ENCODE measurements around the gene DAZ4. TPM values are rescaled to one million over a fixed set of nuclear protein-coding genes. Genes with fewer than 3 reads are reported as not detected.
"Not testable (repeated sequence)": the region's sequence is repeated elsewhere in the genome, so short reads cannot be mapped to it uniquely, and the experiment has no call there.

The DAZ4 gene
- polyA plus RNA-seq (ENCODE audit: insufficient read length in 4 of 4), result under 1 TPM in 1 of 4 donors, not detected in 3; 0.07 TPM

- not testable (repeated sequence) for DNase-seq (ENCODE audit: low read depth in 4 of 4, low spot score in 3 of 4)
Observed at GRCh38 chrY:24833619-24834018, at the start of gene DAZ4. TSS of gene DAZ4 (plus strand) at chrY:24833919. CDS start at chrY:24834127, 208 bp downstream.

GRCh38 chrY:24813293-24813692 lies 20.4 kb upstream of the DAZ4 start, which contains the start of gene DAZ3:
TSS of gene DAZ3 (minus strand) at chrY:24813393. CDS start at chrY:24813185, 208 bp downstream.
- DNase-seq (ENCODE audit: low read depth in 4 of 4, low spot score in 3 of 4), result not testable (repeated sequence)

- not testable (repeated sequence) for DNase-seq (ENCODE audit: low read depth in 4 of 4, low spot score in 3 of 4)
Observed at GRCh38 chrY:24821836-24822235, 11.9 kb upstream of the DAZ4 start.

GRCh38 chrY:24824184-24824879 lies 9.4 kb upstream of the DAZ4 start:
- DNase-seq (ENCODE audit: low read depth in 4 of 4, low spot score in 3 of 4), result not testable (repeated sequence)

- DNase-seq (ENCODE audit: low read depth in 4 of 4, low spot score in 3 of 4), result not testable (repeated sequence)
Observed at GRCh38 chrY:24825069-24825468, 8.7 kb upstream of the DAZ4 start.

Other genes starting within 250 kb of the DAZ4 start
- gene BPY2B, start 215.9 kb upstream of the DAZ4 start, polyA plus RNA-seq (ENCODE audit: insufficient read length in 4 of 4), result not detected
- not detected for gene DAZ3, start 20.5 kb upstream of the DAZ4 start, polyA plus RNA-seq (ENCODE audit: insufficient read length in 4 of 4)
- gene BPY2C, start 218.2 kb downstream of the DAZ4 start, polyA plus RNA-seq (ENCODE audit: insufficient read length in 4 of 4), result not detected

Data from left renal pelvis (tissue), 4 donors.